Measurements from ENCODE around the gene ARHGEF12. TPM values are rescaled to one million over a fixed set of nuclear protein-coding genes. Genes with fewer than 3 reads are reported as not detected.

The ARHGEF12 gene
- polyA plus RNA-seq, 1 donor, result 141 TPM

DNA sequence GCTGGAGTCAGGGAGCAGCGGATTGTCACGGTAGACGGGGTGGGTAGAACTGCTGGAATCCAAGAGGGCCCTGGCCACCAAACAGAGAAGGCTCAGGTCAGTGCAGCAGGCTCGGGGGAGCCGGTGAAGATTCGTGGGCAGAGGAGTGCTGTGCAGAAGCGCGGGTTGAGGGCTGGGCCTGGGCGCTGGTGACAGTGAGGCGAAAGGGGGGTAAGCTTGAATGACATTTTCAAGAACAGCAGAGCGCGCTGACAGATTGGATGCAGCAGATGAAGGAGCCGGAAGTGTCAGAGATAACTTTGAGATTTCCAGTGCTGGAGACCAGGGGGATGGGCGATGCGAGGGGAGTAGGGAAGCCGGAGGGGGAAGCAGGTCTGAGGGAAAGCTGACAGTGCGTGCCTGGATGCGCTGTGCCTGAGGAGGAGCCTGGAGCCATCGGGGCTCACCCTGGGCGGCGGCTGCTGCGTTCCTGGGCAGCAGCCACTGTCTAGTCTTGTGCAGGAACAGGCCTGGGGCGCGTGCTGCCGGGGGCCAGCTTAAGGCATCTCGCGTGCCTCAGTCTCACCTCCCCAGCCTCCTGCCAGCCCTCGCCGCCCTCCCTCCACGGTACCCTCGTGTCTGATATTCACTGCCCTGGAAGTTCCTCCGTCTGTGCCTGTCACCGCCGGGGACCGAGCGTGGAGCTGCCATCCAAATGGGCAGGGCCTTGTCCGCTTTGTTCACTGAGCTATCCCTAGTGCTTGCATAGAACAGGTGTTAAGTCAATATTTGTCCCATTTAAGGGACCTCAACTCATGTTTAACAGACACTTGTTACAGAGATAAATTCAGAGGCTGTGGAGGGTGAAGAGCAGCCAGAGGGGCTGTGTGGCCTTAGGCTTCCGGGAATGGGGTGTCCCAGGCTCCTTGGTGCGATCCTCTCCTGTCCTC lies 180.5 kb downstream of the ARHGEF12 start:
- no peak for DNase-seq

GRCh38 chr11:120517390-120517761 lies 181.2 kb downstream of the ARHGEF12 start:
- no peak for DNase-seq

DNA sequence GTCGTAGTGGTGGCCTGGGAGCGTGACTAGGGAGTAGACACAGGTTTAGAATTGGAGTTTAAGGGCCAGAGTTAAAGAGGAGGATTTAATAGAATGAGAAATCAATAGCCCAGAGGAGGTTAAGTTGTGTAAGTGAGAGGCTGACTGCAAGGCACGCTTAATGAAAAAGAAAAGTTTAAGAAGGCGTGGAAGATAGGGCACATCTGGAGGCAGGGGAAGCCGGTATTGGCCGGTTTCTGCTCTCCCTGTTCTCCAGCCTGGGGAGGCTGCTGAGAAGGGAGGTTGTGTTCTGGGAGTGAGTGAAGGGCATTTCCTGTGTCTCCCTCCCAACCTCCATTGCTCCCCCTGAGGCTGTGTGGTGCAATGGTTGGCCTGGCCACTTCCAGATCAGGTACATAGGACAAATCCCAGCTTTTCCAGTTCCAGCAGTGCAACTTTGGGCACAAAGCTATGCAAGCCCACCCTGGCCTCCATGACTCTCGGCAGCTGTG lies 181.6 kb downstream of the ARHGEF12 start:
- DNase-seq, result peak; percentile 80

- DNase-seq, result no peak
These were observed 182.1 kb downstream of the ARHGEF12 start for GRCh38 chr11:120518356-120518755.

DNA sequence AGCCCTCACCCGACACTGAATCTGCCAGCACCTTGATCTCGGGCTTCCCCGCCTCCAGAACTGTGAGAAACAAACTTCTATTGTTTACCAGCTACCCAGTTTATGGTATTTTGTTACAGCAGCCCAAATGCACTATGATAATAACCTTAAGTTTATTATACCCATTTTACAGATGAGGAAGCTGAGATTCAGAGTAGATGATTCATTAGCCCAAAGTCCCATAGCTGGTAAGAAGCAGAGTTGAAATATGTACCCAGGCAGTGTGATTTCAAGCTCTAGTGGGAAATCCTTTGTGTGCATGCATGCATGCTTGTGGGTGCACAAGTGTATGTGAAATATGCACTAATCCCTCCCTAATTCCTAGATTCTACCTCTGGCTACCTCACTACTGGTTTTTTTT lies 183.3 kb downstream of the ARHGEF12 start:
- DNase-seq, result no peak

DNA sequence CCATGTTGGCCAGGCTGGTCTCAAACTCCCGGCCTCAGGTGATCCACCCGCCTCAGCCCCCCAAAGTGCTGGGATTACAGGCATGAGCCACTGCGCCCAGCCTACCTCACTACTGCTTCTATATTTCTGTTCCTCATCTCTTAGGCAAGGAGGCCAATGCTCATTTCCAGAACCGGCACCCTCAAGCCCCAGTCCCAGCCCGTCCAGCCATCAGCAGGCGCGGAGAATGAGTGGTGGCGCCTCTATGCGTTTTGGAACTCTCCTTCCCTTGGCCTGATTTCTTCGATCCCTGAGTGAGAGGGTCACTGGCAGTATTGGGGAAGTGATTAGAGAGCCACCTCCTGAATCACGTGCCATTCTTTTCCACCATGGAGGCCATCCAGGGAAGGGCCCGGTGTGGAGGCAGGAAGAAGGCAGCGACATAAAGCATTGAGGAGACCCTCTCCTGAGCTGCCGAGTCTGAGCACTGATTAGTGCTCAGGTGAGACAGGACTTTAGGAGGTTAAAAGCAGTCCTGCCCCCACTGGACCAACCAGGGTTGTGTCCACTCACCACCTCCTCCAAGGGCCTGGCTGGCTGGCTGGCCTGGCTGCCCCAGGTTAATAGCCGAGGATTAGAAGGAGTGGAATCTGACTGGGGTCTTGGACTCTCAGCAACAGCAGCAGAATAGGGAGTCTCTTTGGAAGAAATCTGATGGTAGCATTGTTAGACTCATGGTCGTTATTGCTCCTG lies 184.0 kb downstream of the ARHGEF12 start:
- no peak for DNase-seq

DNA sequence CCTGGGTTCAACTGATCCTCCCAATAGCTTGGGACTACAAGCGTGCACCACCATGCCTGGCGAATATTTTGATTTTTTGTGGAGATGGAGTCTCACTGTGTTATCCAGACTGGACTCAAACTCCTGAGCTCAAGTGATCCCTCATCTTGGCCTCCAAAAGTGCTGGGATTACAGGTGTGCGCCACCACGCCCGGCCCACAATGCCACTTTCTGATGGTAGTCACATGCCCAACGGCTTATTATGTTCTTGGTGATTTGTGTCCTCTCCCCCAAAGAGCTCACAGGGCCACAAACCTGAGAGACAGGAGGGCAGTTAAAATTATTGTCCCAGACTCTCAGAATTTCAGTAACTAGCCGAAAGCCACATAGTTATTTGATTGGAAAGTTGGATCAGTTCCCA lies 185.0 kb downstream of the ARHGEF12 start:
- DNase-seq, result no peak

DNA sequence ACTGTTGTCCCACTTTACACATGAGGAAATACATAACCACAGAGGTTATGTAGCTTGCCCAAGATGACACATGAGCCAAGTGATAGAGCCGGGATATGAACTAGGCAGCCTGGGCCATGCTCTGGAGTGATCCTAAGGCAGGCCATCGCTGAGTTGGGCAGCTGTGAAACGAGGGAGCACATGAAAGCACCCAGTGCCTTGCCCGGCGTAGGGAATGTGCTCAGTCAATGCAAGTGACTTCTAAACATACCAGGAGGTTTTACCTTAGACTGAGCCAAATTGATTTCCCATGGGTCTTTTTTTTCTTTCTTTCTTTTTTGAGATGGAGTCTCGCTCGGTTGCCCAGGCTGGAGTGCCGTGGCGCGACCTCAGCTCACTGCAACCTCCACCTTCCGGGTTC lies 185.8 kb downstream of the ARHGEF12 start:
- no peak for DNase-seq

- DNase-seq, result no peak
These were observed 186.5 kb downstream of the ARHGEF12 start for GRCh38 chr11:120522736-120523135.

DNA sequence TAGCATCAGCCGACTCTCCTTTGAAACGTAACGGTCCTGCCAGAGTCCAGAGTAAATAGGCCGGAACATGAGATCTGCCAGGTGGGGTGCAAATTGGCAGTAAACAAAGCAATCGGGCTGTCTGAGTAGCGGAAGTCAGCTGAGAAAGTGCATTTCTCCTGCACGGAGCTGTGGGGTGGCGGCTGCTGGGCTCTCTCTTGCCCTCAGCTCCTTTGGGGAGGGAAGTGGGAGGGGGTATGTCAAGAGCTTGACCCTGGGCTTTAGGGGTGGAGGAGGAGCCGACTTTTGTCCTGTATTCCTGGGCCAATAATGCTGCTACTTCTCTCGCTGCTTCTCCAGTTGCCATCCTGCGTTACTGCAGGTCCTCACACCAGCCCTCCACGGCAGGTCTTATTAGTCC lies 187.0 kb downstream of the ARHGEF12 start:
- no peak for DNase-seq

- DNase-seq, result no peak
These were observed 188.4 kb downstream of the ARHGEF12 start for GRCh38 chr11:120524536-120525085.

GRCh38 chr11:120525261-120526171 lies 189.3 kb downstream of the ARHGEF12 start:
- no peak for DNase-seq

- DNase-seq, result no peak
These were observed 190.0 kb downstream of the ARHGEF12 start for GRCh38 chr11:120526241-120526640.

DNA sequence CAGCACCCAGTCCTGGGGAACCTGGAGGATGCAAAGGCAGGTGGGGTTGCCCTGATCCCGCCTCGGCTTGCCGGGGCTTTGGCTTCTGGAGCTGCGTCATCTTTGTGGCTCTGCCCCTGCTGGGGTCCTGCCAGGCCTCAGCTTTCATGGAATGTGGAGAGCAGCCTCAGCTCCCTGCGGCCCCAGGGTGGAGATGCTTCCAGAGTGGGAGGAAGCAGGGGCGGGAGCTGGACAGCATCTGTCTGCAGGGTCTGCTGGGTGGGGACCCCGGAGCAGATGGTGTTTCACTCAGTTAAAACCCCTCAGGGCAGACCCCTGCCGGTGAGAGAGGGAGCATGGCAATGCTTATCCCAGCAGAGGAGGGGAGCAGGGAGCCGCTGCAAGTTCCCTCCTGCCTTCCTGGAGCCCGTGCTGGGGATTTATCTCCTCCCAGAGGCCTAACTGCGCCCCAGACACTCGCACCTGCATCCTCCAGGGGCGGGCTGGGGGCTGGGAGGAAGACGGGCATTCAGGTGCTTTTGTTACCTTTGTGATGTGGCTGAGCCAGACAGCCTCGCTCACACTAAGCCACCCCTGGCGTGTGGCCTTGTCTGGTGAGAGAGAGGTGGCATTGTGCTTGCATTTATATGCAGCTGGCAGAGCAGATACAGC lies 191.0 kb downstream of the ARHGEF12 start:
- no peak for DNase-seq

DNA sequence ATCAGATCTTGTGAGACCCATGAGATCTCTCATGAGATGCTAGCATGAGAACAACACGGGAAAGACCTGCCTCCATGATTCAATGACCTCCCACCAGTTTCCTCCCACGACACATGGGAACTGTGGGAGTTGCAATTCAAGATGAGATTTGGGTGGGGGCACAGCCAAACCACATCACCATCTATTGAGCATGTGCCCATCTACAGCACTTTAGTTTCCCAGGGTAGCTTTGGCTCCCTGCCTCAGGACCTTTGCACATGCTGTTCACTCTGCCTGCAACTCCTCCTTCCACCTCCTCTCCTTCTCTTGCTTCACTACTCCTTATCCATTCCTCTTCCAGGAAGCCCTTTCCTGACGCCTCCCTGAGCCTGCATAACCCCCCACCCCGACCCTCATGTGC lies 192.5 kb downstream of the ARHGEF12 start:
- DNase-seq, result no peak

DNA sequence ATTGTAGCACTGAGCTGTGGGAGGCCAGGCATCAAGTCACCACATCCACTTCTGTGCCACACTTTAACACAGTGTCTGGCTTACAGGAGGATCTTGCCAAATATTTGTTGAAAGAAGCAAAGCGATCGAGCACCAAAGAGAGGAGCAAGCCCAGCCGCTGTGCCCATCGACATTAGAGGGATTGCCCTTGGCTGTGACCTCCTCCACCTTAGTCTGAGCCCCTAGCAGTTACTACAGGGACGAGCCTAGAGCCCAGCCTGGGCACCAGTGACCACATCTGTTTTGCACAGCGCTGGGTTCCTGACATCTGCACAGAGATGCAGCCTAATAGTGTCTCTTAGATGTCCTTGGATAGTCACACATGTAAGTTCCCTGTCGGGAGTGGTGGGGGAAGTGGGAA lies 193.0 kb downstream of the ARHGEF12 start:
- no peak for DNase-seq

DNA sequence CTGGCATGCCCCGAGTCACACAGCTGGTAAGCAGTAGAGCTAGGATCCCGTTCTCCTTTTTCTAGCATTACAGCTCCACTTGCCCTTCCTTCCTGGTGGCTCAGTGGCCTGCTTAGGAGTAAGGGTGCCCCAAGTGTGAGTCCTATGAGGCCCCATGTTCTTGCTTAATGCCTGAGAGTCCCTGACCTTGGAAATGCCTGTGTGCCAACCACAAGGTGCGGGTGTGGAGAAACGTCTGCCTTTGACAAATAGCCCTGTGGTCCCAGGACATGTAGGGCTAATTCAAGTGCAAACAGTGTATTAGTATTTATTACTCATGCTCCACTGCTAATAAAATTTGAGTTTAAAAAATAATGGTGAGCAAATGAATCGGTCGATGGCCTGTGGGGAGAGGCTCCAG lies 193.7 kb downstream of the ARHGEF12 start:
- no peak for DNase-seq

DNA sequence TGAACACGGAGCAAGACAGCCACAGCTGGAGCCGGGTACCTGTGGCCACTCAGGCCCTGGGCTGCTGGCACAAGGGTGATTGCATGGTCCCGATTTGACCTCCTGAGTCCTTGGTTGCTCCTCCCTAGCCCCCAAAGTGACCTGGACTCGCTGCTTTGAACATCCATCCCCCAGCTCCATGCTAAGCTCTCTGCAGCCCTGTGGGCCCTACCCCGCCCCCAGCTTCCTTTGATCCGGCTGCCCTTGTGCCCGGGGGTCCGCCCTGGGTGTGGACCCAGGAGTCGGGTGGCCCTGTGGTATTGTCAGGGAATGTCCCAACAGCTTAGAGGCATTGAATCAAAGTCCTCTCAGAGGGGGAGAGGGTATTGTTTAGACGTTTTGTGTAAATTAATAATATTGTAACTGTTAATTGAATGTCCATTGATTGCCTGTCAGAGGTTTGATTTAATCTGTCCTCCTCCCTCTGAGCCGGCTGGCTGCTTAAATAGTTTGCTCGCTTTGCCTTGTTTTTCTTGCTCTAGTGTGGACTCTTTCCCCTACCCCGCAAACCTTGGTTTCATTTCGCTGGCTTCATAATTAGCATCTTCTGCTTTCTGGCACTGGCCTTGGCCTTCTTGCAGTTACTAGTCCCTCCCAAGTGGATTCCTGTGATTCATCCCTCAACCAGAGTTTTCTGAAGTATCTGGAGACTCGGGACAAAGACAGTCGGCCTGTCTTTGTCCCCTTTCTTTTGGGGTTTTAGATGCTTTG lies 196.0 kb downstream of the ARHGEF12 start:
- DNase-seq, result no peak

- DNase-seq, result no peak
These were observed 196.6 kb downstream of the ARHGEF12 start for GRCh38 chr11:120532832-120533196.

GRCh38 chr11:120536091-120536796 lies 200.0 kb downstream of the ARHGEF12 start:
- DNase-seq, result no peak
